ENCODE results near the gene EPG5. TPM values are rescaled to one million over a fixed set of nuclear protein-coding genes. Genes with fewer than 3 reads are reported as not detected.
"Not testable (repeated sequence)": the region's sequence is repeated elsewhere in the genome, so short reads cannot be mapped to it uniquely, and the experiment has no call there.

EPG5 gene
- total and polyA plus RNA-seq, 9 donors = 9.1 to 17.1 (median 11.5) TPM

DNA sequence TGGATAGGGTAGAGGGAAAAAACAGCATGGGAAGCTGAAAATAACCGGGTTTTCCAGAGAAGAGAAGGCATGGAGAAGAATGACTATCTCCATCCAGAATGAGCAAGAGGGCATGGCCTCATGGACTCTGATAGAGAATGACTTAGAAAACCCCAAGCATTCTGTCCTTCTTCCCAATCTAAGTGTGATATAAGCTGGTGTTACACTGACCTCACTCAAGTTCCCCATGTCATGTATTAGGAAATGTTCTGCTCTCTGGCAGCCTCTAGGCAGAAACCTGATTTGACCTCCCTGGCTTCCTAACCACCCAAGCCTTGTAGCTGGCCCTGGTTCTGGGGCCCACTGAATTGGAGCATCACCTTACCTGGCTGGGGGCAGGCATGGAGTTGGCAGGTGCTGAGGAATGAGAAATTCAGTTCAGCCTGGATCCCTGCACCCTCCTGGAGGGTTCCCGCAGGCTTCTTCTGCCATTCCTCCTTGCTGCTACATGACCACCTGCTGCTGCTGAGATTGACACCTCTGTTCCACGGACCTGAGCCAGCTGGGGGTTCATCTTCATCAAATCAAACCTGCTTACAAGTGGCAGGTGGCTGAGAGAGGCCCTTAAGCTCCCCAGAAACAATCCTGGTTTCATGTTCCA, 146.9 kb downstream of the EPG5 start:
- Histone ChIP-seq H3K4me1 (ENCODE audit: control insufficient read depth, insufficient read depth, low read length) (no peaks in the 10 kb centered on the region), H3K27ac (ENCODE audit: low read length) (no peak overlapping the region), H3K4me3 (ENCODE audit: low read length) (no peak overlapping the region), H3K36me3 (ENCODE audit: control insufficient read depth, insufficient read depth, low read length) (no peaks in the 10 kb centered on the region), H3K9me3 (replicated peaks; ENCODE audit: control insufficient read depth, low read depth, low read length) (no peaks in the 10 kb centered on the region), H3K27me3 (ENCODE audit: control insufficient read depth, insufficient read depth, low read length) (peaks cover 4% of the 10 kb centered on the region)
- WGBS (ENCODE audit: insufficient coverage) = no CpG with 5 or more reads among the region's 3 CpGs
- no peak for DNase-seq

DNA sequence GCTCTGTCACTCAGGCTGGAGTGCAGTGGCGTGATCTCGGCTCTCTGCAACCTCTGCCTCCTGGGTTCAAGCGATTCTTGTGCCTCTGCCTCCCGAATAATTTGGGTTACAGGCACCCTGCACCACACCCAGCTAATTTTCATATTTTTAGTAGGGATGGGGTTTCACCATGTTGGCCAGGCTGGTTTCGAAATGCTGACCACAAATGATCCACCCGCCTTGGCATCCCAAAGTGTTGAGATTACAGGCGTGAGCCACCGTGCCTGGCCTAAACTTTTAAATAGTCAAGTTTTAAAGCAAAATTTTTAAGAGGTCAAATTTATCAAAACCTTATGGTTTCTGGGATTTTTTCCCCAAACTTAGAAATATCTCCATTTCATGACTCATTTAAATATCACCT, 148.4 kb downstream of the EPG5 start:
- not testable (repeated sequence) for H3K9me3 ChIP-seq (replicated peaks; ENCODE audit: control insufficient read depth, low read depth, low read length); H3K27me3 ChIP-seq (ENCODE audit: control insufficient read depth, insufficient read depth, low read length); H3K4me1 ChIP-seq (ENCODE audit: control insufficient read depth, insufficient read depth, low read length); DNase-seq; H3K4me3 ChIP-seq (ENCODE audit: low read length); H3K36me3 ChIP-seq (ENCODE audit: control insufficient read depth, insufficient read depth, low read length); H3K27ac ChIP-seq (ENCODE audit: low read length)
- 90% methylated on average over 2 of the region's 8 CpGs for WGBS (ENCODE audit: insufficient coverage)

GRCh38 chr18:45817543-45817942, 149.6 kb downstream of the EPG5 start:
- no peaks in the 10 kb centered on the region for H3K4me1 ChIP-seq (ENCODE audit: control insufficient read depth, insufficient read depth, low read length)
- H3K9me3 ChIP-seq (replicated peaks; ENCODE audit: control insufficient read depth, low read depth, low read length) = no peaks in the 10 kb centered on the region
- WGBS (ENCODE audit: insufficient coverage) = no CpG with 5 or more reads among the region's 1 CpG
- H3K36me3 ChIP-seq (ENCODE audit: control insufficient read depth, insufficient read depth, low read length) = no peaks in the 10 kb centered on the region
- peaks cover 4% of the 10 kb centered on the region for H3K27me3 ChIP-seq (ENCODE audit: control insufficient read depth, insufficient read depth, low read length)
- H3K27ac ChIP-seq (ENCODE audit: low read length) = no peak overlapping the region
- no peak overlapping the region for H3K4me3 ChIP-seq (ENCODE audit: low read length)
- no peak for DNase-seq

DNA sequence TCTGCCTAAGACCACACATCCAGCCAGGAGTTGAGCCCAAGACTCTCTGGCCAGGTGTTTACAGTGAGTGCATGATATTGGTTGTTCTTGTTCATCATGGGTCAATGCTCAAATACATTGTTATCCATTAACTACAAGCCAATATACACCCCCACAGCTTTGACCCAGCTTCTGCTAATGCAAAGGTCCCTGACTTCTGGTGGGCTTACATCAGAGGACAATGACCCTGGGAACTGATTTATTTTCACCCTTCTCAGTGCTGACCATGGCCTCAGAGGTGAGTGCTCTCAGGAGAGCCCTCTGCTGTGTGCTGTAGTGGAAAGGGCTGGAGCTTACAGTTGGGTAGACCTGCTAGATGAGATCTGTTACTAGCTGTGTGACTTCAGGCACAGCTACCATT, 152.4 kb downstream of the EPG5 start:
- not testable (repeated sequence) for DNase-seq; H3K27me3 ChIP-seq (ENCODE audit: control insufficient read depth, insufficient read depth, low read length); H3K4me3 ChIP-seq (ENCODE audit: low read length); H3K36me3 ChIP-seq (ENCODE audit: control insufficient read depth, insufficient read depth, low read length); H3K9me3 ChIP-seq (replicated peaks; ENCODE audit: control insufficient read depth, low read depth, low read length); H3K27ac ChIP-seq (ENCODE audit: low read length); H3K4me1 ChIP-seq (ENCODE audit: control insufficient read depth, insufficient read depth, low read length)

GRCh38 chr18:45807144-45807543, 160.0 kb downstream of the EPG5 start:
- not testable (repeated sequence) for H3K36me3 ChIP-seq (ENCODE audit: control insufficient read depth, insufficient read depth, low read length); H3K27ac ChIP-seq (ENCODE audit: low read length); H3K27me3 ChIP-seq (ENCODE audit: control insufficient read depth, insufficient read depth, low read length); H3K4me1 ChIP-seq (ENCODE audit: control insufficient read depth, insufficient read depth, low read length); DNase-seq; H3K4me3 ChIP-seq (ENCODE audit: low read length)
- 10% methylated on average over 1 of the region's 2 CpGs for WGBS (ENCODE audit: insufficient coverage)
- H3K9me3 ChIP-seq (replicated peaks; ENCODE audit: control insufficient read depth, low read depth, low read length) = peaks cover 11% of the 10 kb centered on the region

GRCh38 chr18:45806226-45806625, 160.9 kb downstream of the EPG5 start:
- H3K4me1 ChIP-seq (ENCODE audit: control insufficient read depth, insufficient read depth, low read length) = peaks cover 2% of the 10 kb centered on the region
- H3K27me3 ChIP-seq (ENCODE audit: control insufficient read depth, insufficient read depth, low read length) = no peaks in the 10 kb centered on the region
- no peak for DNase-seq
- H3K9me3 ChIP-seq (replicated peaks; ENCODE audit: control insufficient read depth, low read depth, low read length) = peaks cover 11% of the 10 kb centered on the region
- no peak overlapping the region for H3K27ac ChIP-seq (ENCODE audit: low read length)
- H3K4me3 ChIP-seq (ENCODE audit: low read length) = no peak overlapping the region
- H3K36me3 ChIP-seq (ENCODE audit: control insufficient read depth, insufficient read depth, low read length) = no peaks in the 10 kb centered on the region
- no CpG with 5 or more reads among the region's 2 CpGs for WGBS (ENCODE audit: insufficient coverage)

- Histone ChIP-seq H3K27me3 (ENCODE audit: control insufficient read depth, insufficient read depth, low read length) (no peaks in the 10 kb centered on the region), H3K9me3 (replicated peaks; ENCODE audit: control insufficient read depth, low read depth, low read length) (peaks cover 11% of the 10 kb centered on the region), H3K36me3 (ENCODE audit: control insufficient read depth, insufficient read depth, low read length) (no peaks in the 10 kb centered on the region), H3K4me1 (ENCODE audit: control insufficient read depth, insufficient read depth, low read length) (peaks cover 2% of the 10 kb centered on the region), H3K4me3 (ENCODE audit: low read length) (no peak overlapping the region), H3K27ac (ENCODE audit: low read length) (no peak overlapping the region)
- DNase-seq = no peak
These were observed 161.6 kb downstream of the EPG5 start for GRCh38 chr18:45805551-45805950.

DNA sequence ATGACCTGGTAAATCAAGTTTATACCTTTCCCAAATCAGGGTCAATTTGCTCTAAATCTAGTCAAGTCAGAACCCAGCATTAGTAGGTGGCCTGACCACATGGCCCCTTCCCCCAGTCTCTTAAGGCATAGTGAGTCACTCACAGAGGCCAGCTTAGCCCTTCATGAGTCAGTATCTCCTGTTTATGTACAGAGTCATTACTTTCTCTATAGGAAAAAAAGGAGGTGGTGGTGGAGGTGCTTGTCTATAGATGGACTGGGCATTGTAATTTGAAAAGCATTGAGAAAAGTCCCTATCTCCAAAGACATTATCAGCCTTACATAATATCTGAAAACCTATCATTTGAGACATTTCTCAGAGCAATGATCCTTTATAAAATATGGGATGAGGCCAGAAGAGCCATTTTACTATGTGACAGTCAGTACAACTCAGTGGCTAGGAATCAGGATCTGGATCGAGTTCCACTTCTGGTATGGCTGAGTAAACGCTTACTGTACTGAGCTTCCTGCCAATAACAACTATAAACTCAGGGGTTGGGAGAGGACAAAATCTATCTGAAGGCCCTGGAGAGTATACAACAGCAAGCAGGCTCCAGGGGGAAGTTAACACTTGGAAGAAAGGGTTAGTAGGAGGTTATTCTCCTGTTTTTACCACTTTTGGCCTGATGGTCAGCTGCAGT, 164.2 kb downstream of the EPG5 start:
- DNase-seq = no peak
- no peak overlapping the region for H3K4me3 ChIP-seq (ENCODE audit: low read length)
- H3K27me3 ChIP-seq (ENCODE audit: control insufficient read depth, insufficient read depth, low read length) = no peaks in the 10 kb centered on the region
- peaks cover 13% of the 10 kb centered on the region for H3K9me3 ChIP-seq (replicated peaks; ENCODE audit: control insufficient read depth, low read depth, low read length)
- no peak overlapping the region for H3K27ac ChIP-seq (ENCODE audit: low read length)
- peaks cover 2% of the 10 kb centered on the region for H3K4me1 ChIP-seq (ENCODE audit: control insufficient read depth, insufficient read depth, low read length)
- no CpG with 5 or more reads among the region's 2 CpGs for WGBS (ENCODE audit: insufficient coverage)
- H3K36me3 ChIP-seq (ENCODE audit: control insufficient read depth, insufficient read depth, low read length) = no peaks in the 10 kb centered on the region

DNA sequence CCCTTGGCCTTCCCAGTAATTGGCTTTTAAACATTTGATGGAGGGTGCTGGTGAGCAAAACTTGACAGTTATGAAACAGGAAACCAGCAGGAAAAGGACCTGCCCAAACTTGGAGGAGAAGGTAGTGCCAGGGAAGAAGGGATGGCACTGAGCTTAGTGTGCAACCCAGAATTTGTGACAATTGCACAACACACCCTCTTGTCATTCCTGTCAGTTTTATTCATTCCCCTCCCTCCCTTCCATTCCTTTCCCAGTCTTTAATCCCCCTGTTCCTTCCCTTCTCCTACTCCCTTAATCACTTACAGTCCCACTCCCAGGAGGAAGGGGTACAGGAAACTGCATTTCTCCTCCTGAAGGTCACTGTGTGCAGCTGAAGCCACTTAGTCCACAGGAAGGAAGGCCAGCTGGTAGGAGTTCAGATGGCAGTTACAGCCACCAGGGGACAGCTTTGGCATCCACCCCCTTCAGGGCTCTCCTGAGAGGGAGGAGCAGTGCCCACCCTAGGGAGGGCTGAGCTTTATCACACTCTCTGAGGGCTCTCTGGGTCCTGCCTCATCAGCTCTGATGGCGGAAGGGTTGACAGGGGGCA, 165.6 kb downstream of the EPG5 start:
- peaks cover 13% of the 10 kb centered on the region for H3K9me3 ChIP-seq (replicated peaks; ENCODE audit: control insufficient read depth, low read depth, low read length)
- no CpG with 5 or more reads among the region's 1 CpG for WGBS (ENCODE audit: insufficient coverage)
- no peak overlapping the region for H3K27ac ChIP-seq (ENCODE audit: low read length)
- DNase-seq = no peak
- H3K4me3 ChIP-seq (ENCODE audit: low read length) = no peak overlapping the region
- no peaks in the 10 kb centered on the region for H3K27me3 ChIP-seq (ENCODE audit: control insufficient read depth, insufficient read depth, low read length)
- H3K4me1 ChIP-seq (ENCODE audit: control insufficient read depth, insufficient read depth, low read length) = no peaks in the 10 kb centered on the region
- H3K36me3 ChIP-seq (ENCODE audit: control insufficient read depth, insufficient read depth, low read length) = no peaks in the 10 kb centered on the region
